Fibroblast of skin of scalp (primary cell): ENCODE measurements around the gene SUCO.

ENCODE experiments used
- DNase-seq: peaks from one replicate; pipeline ENCODE4 v3.0.0-alpha.2; 2013

The SUCO gene

GRCh38 chr1:172515436-172515835 lies 17.5 kb upstream of the SUCO start:
- no peak for DNase-seq

GRCh38 chr1:172515927-172516326 lies 17.0 kb upstream of the SUCO start:
- DNase-seq, result no peak

GRCh38 chr1:172517081-172517480 lies 15.9 kb upstream of the SUCO start:
- no peak for DNase-seq

GRCh38 chr1:172517545-172517944 lies 15.4 kb upstream of the SUCO start:
- DNase-seq, result no peak

- no peak for DNase-seq
Observed at GRCh38 chr1:172529304-172529703, 3.6 kb upstream of the SUCO start.

- no peak for DNase-seq
Observed at GRCh38 chr1:172530000-172530399, 3.0 kb upstream of the SUCO start.

- DNase-seq, result no peak
Observed at GRCh38 chr1:172531412-172532182, 1.4 kb upstream of the SUCO start.

- peak; percentile 98 for DNase-seq
Observed at GRCh38 chr1:172532183-172532699, 709 bp upstream of the SUCO start.

GRCh38 chr1:172533513-172534151 lies 682 bp downstream of the SUCO start:
- DNase-seq, result peak; percentile 9

GRCh38 chr1:172536256-172536655 lies 3.3 kb downstream of the SUCO start:
- no peak for DNase-seq

- no peak for DNase-seq
Observed at GRCh38 chr1:172537366-172537765, 4.4 kb downstream of the SUCO start.

GRCh38 chr1:172537827-172538391 lies 5.0 kb downstream of the SUCO start:
- no peak for DNase-seq

- DNase-seq, result no peak
Observed at GRCh38 chr1:172540635-172541034, 7.7 kb downstream of the SUCO start.

GRCh38 chr1:172544481-172545104 lies 11.6 kb downstream of the SUCO start:
- no peak for DNase-seq

GRCh38 chr1:172545396-172546004 lies 12.6 kb downstream of the SUCO start:
- no peak for DNase-seq

GRCh38 chr1:172547071-172547470 lies 14.1 kb downstream of the SUCO start:
- no peak for DNase-seq

- no peak for DNase-seq
Observed at GRCh38 chr1:172549621-172550280, 16.8 kb downstream of the SUCO start.

GRCh38 chr1:172551279-172551678 lies 18.3 kb downstream of the SUCO start:
- DNase-seq, result no peak

- DNase-seq, result no peak
Observed at GRCh38 chr1:172554915-172555314, 22.0 kb downstream of the SUCO start.

- no peak for DNase-seq
Observed at GRCh38 chr1:172556461-172556860, 23.5 kb downstream of the SUCO start.

- DNase-seq, result no peak
Observed at GRCh38 chr1:172557270-172557669, 24.3 kb downstream of the SUCO start.

- no peak for DNase-seq
Observed at GRCh38 chr1:172559572-172560210, 26.7 kb downstream of the SUCO start.
